Activated T-cell treated with anti-CD3 and anti-CD28 coated beads, Interleukin-2, amount 50 U/mL, for 72 hours (primary cell): ENCODE measurements around the gene MCRIP2. TPM values are rescaled to one million over a fixed set of nuclear protein-coding genes. Genes with fewer than 3 reads are reported as not detected.
"Not testable (repeated sequence)": the region's sequence is repeated elsewhere in the genome, so short reads cannot be mapped to it uniquely, and the experiment has no call there.

ENCODE experiments used
- ATAC-seq, 2 donors: fragments of 150-1000 bp; cut with Tn5 transposase; replicated peaks in 1 of 2; 2 replicates each; pipeline ENCODE4 v1.10.0; 2021; ENCODE audit warnings: moderate library complexity in 2 of 2, mild to moderate bottlenecking in 1 of 2
- DNase-seq, 2 donors: peaks; one replicate each; pipeline ENCODE4 v3.0.0; 2021 to 2022; ENCODE audit warnings: mixed read lengths in 1 of 2
- H3K27ac Mint-ChIP-seq: one replicate; pipeline ENCODE4 v1.8.0; 2022; ENCODE audit warnings: mild to moderate bottlenecking, moderate library complexity, mixed read lengths
- H3K27me3 Mint-ChIP-seq: one replicate; pipeline ENCODE4 v1.8.0; 2022; ENCODE audit warnings: low read depth, mixed read lengths
- H3K36me3 Mint-ChIP-seq, 2 donors: one replicate each; pipeline ENCODE4 v1.8.0; 2022; ENCODE audit warnings: mixed read lengths in 2 of 2, mild to moderate bottlenecking in 1 of 2; ENCODE audit not compliant: insufficient read depth in 2 of 2
- H3K4me1 Mint-ChIP-seq: one replicate; pipeline ENCODE4 v1.8.0; 2022; ENCODE audit warnings: low read depth, mixed read lengths
- H3K4me3 Mint-ChIP-seq, 2 donors: one replicate each; pipeline ENCODE4 v1.8.0; 2022; ENCODE audit warnings: mild to moderate bottlenecking in 2 of 2, mixed read lengths in 2 of 2, moderate library complexity in 2 of 2
- H3K9me3 Mint-ChIP-seq, 2 donors: one replicate each; pipeline ENCODE4 v1.8.0; 2022; ENCODE audit warnings: mixed read lengths in 2 of 2
- total RNA-seq, 2 donors: library from RNA; stranded (reverse); gene quantifications; one replicate each; pipeline ENCODE4 v1.2.3, GENCODE V29; 2022

The MCRIP2 gene
- total RNA-seq, 2 donors from 2014 or later = 27.9 to 34.4 TPM

- Mint-ChIP-seq H3K27ac (peak within 1 kb of the TSS; percentile 54), H3K36me3 (peaks cover 0 to 5% of the 10 kb centered on the region in 2 donors), H3K4me1 (peaks cover 54% of the 10 kb centered on the region), H3K9me3 (no peaks in the 10 kb centered on the region), H3K4me3 (peak within 1 kb of the TSS; percentile 84 to 88), H3K27me3 (no peaks in the 10 kb centered on the region)
- peak; percentile 79 to 80 for ATAC-seq
- DNase-seq = peak; percentile 98
These were observed 42.6 kb downstream of the MCRIP2 start, which contains the start of gene JMJD8 for GRCh38 chr16:684071-684794. Gene JMJD8 (minus strand): TSS chr16:684334. CDS start chr16:684319, 15 bp downstream.

- Mint-ChIP-seq H3K36me3 (peaks cover 0 to 5% of the 10 kb centered on the region in 2 donors), H3K9me3 (no peaks in the 10 kb centered on the region), H3K27me3 (no peaks in the 10 kb centered on the region), H3K4me3 (no peak overlapping the region), H3K4me1 (peaks cover 56% of the 10 kb centered on the region), H3K27ac (no peak overlapping the region)
- no peak for ATAC-seq
- DNase-seq = no peak
These were observed 43.5 kb downstream of the MCRIP2 start for GRCh38 chr16:684961-685696.

DNA sequence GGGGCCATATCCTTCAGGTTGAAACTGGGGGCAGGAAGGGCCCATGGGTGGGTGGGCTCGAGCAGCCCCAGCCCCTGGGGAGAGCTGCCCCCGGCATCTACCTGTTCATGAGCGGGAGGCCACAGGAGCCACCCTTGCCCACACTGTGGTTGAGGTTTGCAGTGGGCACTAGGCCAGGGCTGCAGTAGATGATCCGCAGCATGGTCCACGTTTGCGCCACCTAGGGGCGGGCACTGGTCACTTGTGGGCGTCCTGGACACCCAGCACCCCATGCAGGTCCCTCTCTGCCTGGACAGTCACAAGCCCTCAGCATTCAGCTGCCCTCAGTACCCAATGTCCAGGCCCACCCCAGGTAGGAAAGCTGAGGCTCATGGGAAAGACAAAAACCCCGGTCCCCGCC is 44.3 kb downstream of the MCRIP2 start:
- Mint-ChIP-seq H3K4me1 (peaks cover 54% of the 10 kb centered on the region), H3K4me3 (peak overlapping the region in 1 of 2 donors; percentile 39), H3K9me3 (no peaks in the 10 kb centered on the region), H3K27me3 (no peaks in the 10 kb centered on the region), H3K36me3 (peaks cover 1 to 7% of the 10 kb centered on the region in 2 donors), H3K27ac (no peak overlapping the region)
- ATAC-seq (no peak), DNase-seq (peak in 1 of 2 donors; percentile 35)

DNA sequence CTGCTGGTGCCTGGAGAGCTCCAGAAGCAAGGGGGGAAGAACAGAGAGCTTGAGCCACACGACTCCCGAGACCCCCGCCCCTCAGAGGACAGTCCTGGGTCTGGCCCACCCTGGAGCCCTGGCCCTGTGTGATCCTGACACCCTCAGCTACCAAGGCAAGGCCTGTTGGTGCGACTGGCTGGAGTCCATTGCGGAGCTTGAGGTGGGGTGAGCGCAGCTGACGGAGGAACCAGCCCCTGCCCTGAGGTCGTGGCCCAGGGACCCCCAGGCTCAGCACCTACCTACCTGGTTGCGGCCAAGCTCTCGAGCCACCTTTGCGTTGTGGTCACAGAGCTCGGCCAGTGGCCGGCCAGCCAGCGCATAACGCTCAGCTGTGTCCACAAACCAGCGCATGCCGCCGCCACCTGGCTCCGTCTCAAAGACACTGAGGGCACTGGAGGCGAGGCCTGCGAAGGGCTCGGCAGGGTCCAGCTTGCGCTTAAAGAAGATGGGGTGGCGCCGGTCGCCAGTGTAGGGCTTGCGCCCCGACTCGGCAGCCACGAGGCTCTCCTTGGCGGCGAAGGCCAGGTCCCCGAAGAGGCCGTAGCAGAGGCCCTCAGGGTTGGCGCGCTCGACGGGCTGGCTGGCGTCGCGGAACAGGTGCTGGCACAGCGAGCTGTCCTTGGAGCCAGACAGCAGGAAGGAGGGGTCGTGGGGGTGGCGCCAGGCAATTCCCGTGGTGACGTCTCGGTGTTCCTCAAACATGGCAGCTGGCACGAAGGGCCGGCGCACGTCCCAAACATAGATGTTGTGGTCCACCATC is 45.0 kb downstream of the MCRIP2 start:
- Mint-ChIP-seq H3K9me3 (no peaks in the 10 kb centered on the region), H3K4me1 (peaks cover 47% of the 10 kb centered on the region), H3K4me3 (no peak overlapping the region), H3K27ac (no peak overlapping the region), H3K36me3 (peaks cover 1 to 5% of the 10 kb centered on the region in 2 donors), H3K27me3 (no peaks in the 10 kb centered on the region)
- ATAC-seq (no peak), DNase-seq (no peak)

GRCh38 chr16:687499-687898 is 45.9 kb downstream of the MCRIP2 start:
- H3K4me3 Mint-ChIP-seq = no peak overlapping the region
- peaks cover 39% of the 10 kb centered on the region for H3K4me1 Mint-ChIP-seq
- no peaks in the 10 kb centered on the region for H3K9me3 Mint-ChIP-seq
- DNase-seq = no peak
- no peak overlapping the region for H3K27ac Mint-ChIP-seq
- ATAC-seq = no peak
- H3K36me3 Mint-ChIP-seq = peaks cover 1 to 3% of the 10 kb centered on the region in 2 donors
- H3K27me3 Mint-ChIP-seq = no peaks in the 10 kb centered on the region

- Mint-ChIP-seq H3K4me1 (peaks cover 28% of the 10 kb centered on the region), H3K27ac (peak overlapping the region; percentile 93), H3K4me3 (peak overlapping the region; percentile 90 to 93), H3K27me3 (no peaks in the 10 kb centered on the region), H3K9me3 (no peaks in the 10 kb centered on the region), H3K36me3 (peaks cover 1% of the 10 kb centered on the region in 2 donors)
- no peak for ATAC-seq
- no peak for DNase-seq
These were observed 47.7 kb downstream of the MCRIP2 start for GRCh38 chr16:689175-689897.

DNA sequence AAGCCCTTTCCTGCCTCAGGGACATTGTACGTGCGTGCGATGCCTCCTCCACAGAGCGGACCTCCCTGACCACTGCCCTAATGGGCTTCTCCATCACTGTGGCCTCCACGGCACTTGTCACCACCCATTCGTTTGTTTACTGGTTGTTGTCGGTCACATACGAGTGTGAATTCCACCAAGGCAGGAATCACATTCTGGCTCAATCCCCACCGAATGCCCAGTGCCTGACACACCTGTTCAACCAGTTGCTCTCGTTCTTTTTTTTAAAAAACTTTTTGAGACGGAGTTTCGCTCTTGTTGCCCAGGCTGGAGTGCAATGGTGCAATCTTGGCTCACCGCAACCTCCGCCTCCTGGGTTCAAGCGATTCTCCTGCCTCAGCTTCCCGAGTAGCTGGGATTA is 49.6 kb downstream of the MCRIP2 start:
- not testable (repeated sequence) for DNase-seq, ATAC-seq, H3K36me3 Mint-ChIP-seq, H3K27me3 Mint-ChIP-seq, H3K9me3 Mint-ChIP-seq
- Mint-ChIP-seq H3K4me3 (peak overlapping the region; percentile 38 to 93), H3K27ac (peak overlapping the region; percentile 75), H3K4me1 (peaks cover 25% of the 10 kb centered on the region)

DNA sequence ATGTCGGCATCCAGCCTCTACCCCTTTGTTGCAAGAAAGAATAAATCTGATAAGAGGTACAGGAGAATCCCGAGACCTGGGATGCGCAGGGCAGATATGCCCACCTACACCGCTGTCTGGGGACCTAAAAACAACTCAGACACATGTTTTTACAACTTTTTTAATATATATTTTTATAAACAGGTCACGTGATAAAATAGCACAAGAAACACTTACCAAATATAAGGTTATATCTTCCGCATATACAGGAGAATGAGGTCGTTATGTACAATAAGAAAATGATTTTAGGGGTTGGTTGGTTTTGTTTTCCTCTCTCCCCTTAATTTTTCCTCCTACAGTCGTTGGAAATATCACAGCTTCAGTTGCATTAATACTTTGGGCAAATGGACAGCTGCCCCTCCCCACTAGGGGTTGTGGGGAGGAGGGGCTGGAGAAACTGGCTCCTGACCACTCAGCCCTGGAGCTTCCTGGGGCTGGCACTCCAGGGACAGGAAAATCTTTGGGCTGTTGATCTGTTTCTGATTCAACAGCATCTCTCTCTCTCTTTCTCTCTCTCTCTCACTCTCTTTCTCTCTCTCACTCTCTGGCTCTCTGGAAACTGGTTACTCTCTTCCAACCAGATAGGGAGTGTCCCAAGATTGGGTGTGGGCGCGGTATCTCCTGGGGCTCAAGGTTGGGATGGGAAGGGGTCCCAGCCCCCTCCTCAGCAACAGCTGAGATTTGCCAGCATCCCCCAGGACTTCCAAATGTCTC is 50.9 kb downstream of the MCRIP2 start:
- no peaks in the 10 kb centered on the region for H3K9me3 Mint-ChIP-seq
- H3K4me3 Mint-ChIP-seq = peak overlapping the region in 1 of 2 donors; percentile 4
- peaks cover 1% of the 10 kb centered on the region in 2 donors for H3K36me3 Mint-ChIP-seq
- no peaks in the 10 kb centered on the region for H3K27me3 Mint-ChIP-seq
- peaks cover 22% of the 10 kb centered on the region for H3K4me1 Mint-ChIP-seq
- no peak overlapping the region for H3K27ac Mint-ChIP-seq
- DNase-seq (no peak), ATAC-seq (no peak)

- Mint-ChIP-seq H3K27ac (no peak overlapping the region), H3K4me1 (peaks cover 18% of the 10 kb centered on the region), H3K27me3 (no peaks in the 10 kb centered on the region), H3K36me3 (peaks cover 1% of the 10 kb centered on the region in 2 donors), H3K4me3 (peak overlapping the region; percentile 59 to 71), H3K9me3 (no peaks in the 10 kb centered on the region)
- DNase-seq (no peak), ATAC-seq (no peak)
These were observed 51.7 kb downstream of the MCRIP2 start for GRCh38 chr16:693364-693763.

GRCh38 chr16:693766-694165 is 52.1 kb downstream of the MCRIP2 start:
- ATAC-seq (no peak), DNase-seq (no peak)
- Mint-ChIP-seq H3K27me3 (no peaks in the 10 kb centered on the region), H3K36me3 (peaks cover 1% of the 10 kb centered on the region in 2 donors), H3K4me1 (peaks cover 14% of the 10 kb centered on the region), H3K9me3 (no peaks in the 10 kb centered on the region), H3K4me3 (peak overlapping the region; percentile 59 to 71), H3K27ac (no peak overlapping the region)

GRCh38 chr16:694187-694862 is 52.7 kb downstream of the MCRIP2 start:
- ATAC-seq (no peak), DNase-seq (no peak)
- Mint-ChIP-seq H3K36me3 (peaks cover 1% of the 10 kb centered on the region in 2 donors), H3K27ac (no peak overlapping the region), H3K27me3 (no peaks in the 10 kb centered on the region), H3K4me3 (peak overlapping the region; percentile 78 to 88), H3K4me1 (peaks cover 9% of the 10 kb centered on the region), H3K9me3 (no peaks in the 10 kb centered on the region)
